ENCODE results near the gene ILF2. TPM values are rescaled to one million over a fixed set of nuclear protein-coding genes. Genes with fewer than 3 reads are reported as not detected.
A peak's percentile ranks its signal among the peaks of the same experiment; 100 is the strongest.

Gene ILF2
- total and polyA plus RNA-seq, 2 of the 13 experiments (the other 11 are each of a cell fraction or from before 2014, with no cell fraction given) = 292 to 366 TPM

DNA sequence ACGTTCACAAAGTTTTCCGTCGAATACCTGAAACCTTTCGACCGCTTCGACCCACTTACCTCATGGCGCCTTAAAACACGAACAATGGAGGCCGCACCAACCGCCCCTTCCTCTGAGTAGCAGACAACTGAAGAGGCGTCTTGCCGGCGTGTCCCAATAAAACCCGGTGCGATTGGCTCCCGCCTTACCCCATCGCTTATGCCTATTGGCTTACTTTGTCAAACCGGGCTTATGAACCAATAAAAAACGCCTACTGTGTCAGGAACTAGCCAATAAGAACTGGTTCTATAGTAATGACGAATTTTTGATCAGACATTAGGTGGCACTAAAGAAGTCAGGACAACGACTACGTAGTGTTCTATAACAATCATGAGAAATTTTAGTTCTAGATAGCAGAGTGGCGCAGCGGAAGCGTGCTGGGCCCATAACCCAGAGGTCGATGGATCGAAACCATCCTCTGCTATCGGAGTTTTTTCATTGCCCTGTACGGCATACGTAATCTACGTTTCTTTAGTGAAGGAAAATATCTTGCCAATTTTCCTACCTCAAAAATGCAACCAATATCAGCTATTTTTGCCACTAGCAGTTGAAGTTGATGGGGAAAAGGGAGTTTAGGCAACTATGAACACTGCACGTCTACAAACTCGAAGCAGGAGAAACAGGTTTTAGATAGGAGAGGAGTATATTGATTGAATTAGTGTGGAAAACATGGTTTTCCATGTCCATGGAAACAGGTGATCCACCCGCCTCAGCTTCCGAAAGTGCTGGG, at the start of gene ILF2 (continued):
- TF ChIP-seq ZNF724P (CRISPR knock-in tag; IDR thresholded peaks at IDR 0.05; ENCODE audit: borderline replicate concordance) = no peak
- TF ChIP-seq ZNF839 (CRISPR knock-in tag; IDR thresholded peaks at IDR 0.05; ENCODE audit: borderline replicate concordance) = no peak
- no peak for TF ChIP-seq ADNP (CRISPR knock-in tag; IDR thresholded peaks at IDR 0.05)
- TF ChIP-seq, protein P1, sequence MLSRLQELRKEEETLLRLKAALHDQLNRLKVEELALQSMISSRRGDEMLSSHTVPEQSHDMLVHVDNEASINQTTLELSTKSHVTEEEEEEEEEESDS (CRISPR knock-in tag; IDR thresholded peaks at IDR 0.05; ENCODE audit: borderline replicate concordance) = no peak
- no peak; the same call in 1 of the 2 replicates for TF ChIP-seq ZNF33B (CRISPR knock-in tag; IDR thresholded peaks at IDR 0.05)
- TF ChIP-seq ZBTB7B (CRISPR knock-in tag; IDR thresholded peaks at IDR 0.05) = no peak
- peak; percentile 83; the same call in 1 of the 2 replicates for TF ChIP-seq ERF (CRISPR knock-in tag; IDR thresholded peaks at IDR 0.05)
- TF ChIP-seq ZNF766 (CRISPR knock-in tag; IDR thresholded peaks at IDR 0.05; ENCODE audit: borderline replicate concordance) = 0 out of 2 replicates have a peak, but pooled peaks have one; percentile 3
- TF ChIP-seq, protein P2, sequence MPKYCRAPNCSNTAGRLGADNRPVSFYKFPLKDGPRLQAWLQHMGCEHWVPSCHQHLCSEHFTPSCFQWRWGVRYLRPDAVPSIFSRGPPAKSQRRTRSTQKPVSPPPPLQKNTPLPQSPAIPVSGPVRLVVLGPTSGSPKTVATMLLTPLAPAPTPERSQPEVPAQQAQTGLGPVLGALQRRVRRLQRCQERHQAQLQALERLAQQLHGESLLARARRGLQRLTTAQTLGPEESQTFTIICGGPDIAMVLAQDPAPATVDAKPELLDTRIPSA (CRISPR knock-in tag; IDR thresholded peaks at IDR 0.05; ENCODE audit: borderline replicate concordance) = no peak
- TF ChIP-seq ZNF567 (CRISPR knock-in tag; IDR thresholded peaks at IDR 0.05; ENCODE audit: borderline replicate concordance) = no peak; the same call in 1 of the 2 replicates
- no peak for TF ChIP-seq IKZF4 (CRISPR knock-in tag; IDR thresholded peaks at IDR 0.05; ENCODE audit: borderline replicate concordance, low read depth, not compliant biosample characterization)
- TF ChIP-seq, protein P3, sequence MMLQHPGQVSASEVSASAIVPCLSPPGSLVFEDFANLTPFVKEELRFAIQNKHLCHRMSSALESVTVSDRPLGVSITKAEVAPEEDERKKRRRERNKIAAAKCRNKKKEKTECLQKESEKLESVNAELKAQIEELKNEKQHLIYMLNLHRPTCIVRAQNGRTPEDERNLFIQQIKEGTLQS (CRISPR knock-in tag; IDR thresholded peaks at IDR 0.05) = no peak
- TF ChIP-seq ZNF180 (CRISPR knock-in tag; IDR thresholded peaks at IDR 0.05; ENCODE audit: borderline replicate concordance, low read depth) = no peak
- no peak for TF ChIP-seq ZNF543 (CRISPR knock-in tag; IDR thresholded peaks at IDR 0.05)
- no peak for TF ChIP-seq ISX (CRISPR knock-in tag; conservative IDR thresholded peaks at IDR 0.05)
- no peak for TF ChIP-seq HOXA9 (CRISPR knock-in tag; IDR thresholded peaks at IDR 0.05; ENCODE audit: borderline replicate concordance)
- TF ChIP-seq ZNF280D (CRISPR knock-in tag; IDR thresholded peaks at IDR 0.05) = no peak
- no peak for TF ChIP-seq ZNF34 (CRISPR knock-in tag; IDR thresholded peaks at IDR 0.05; ENCODE audit: borderline replicate concordance)
- peak; percentile 88 for TF ChIP-seq YY1 (IDR thresholded peaks at IDR 0.05; ENCODE audit: insufficient read depth, insufficient replicate concordance, low read depth, low read length)
- no peak for TF ChIP-seq ZFP37 (CRISPR knock-in tag; IDR thresholded peaks at IDR 0.05; ENCODE audit: borderline replicate concordance)
- TF ChIP-seq, protein P4, sequence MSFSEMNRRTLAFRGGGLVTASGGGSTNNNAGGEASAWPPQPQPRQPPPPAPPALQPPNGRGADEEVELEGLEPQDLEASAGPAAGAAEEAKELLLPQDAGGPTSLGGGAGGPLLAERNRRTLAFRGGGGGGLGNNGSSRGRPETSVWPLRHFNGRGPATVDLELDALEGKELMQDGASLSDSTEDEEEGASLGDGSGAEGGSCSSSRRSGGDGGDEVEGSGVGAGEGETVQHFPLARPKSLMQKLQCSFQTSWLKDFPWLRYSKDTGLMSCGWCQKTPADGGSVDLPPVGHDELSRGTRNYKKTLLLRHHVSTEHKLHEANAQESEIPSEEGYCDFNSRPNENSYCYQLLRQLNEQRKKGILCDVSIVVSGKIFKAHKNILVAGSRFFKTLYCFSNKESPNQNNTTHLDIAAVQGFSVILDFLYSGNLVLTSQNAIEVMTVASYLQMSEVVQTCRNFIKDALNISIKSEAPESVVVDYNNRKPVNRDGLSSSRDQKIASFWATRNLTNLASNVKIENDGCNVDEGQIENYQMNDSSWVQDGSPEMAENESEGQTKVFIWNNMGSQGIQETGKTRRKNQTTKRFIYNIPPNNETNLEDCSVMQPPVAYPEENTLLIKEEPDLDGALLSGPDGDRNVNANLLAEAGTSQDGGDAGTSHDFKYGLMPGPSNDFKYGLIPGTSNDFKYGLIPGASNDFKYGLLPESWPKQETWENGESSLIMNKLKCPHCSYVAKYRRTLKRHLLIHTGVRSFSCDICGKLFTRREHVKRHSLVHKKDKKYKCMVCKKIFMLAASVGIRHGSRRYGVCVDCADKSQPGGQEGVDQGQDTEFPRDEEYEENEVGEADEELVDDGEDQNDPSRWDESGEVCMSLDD (CRISPR knock-in tag; IDR thresholded peaks at IDR 0.05; ENCODE audit: borderline replicate concordance) = no peak
- no peak for TF ChIP-seq SMAD1 (CRISPR knock-in tag; IDR thresholded peaks at IDR 0.05; ENCODE audit: borderline replicate concordance, low read depth)
